HEK293T (cell line): Measurements from ENCODE around the gene IRAK1.

ENCODE experiments used
- ELF4 ChIP-seq: fragments of 450-650 bp; IDR thresholded peaks from 2 replicates; pipeline ENCODE4 v1.6.1; 2017; ENCODE audit warnings: antibody characterized with exemption
- SP1 ChIP-seq: fragments of 450-650 bp; IDR thresholded peaks from 2 replicates; pipeline ENCODE4 v1.6.1; 2017
- SUZ12 ChIP-seq: fragments of 450-650 bp; IDR thresholded peaks from 2 replicates; pipeline ENCODE4 v1.6.1; 2016; ENCODE audit warnings: mild to moderate bottlenecking

GRCh38 chrX:154016366-154017076, 3.2 kb downstream of the IRAK1 start:
- no peak for TF ChIP-seq SUZ12
- TF ChIP-seq ELF4: no peak
- TF ChIP-seq SP1: no peak
